Stimulated activated naive CD4-positive, alpha-beta T cell treated with Interleukin-2 at 50 U/mL for 16 hours (primary cell): Measurements from ENCODE around the gene RNASEH2C.
"Not testable (repeated sequence)": the region's sequence is repeated elsewhere in the genome, so short reads cannot be mapped to it uniquely, and the experiment has no call there.

ENCODE experiments used
- DNase-seq: peaks from one replicate; lab custom pipeline; 2025; lab: John Stamatoyannopoulos, UW

RNASEH2C gene

DNA sequence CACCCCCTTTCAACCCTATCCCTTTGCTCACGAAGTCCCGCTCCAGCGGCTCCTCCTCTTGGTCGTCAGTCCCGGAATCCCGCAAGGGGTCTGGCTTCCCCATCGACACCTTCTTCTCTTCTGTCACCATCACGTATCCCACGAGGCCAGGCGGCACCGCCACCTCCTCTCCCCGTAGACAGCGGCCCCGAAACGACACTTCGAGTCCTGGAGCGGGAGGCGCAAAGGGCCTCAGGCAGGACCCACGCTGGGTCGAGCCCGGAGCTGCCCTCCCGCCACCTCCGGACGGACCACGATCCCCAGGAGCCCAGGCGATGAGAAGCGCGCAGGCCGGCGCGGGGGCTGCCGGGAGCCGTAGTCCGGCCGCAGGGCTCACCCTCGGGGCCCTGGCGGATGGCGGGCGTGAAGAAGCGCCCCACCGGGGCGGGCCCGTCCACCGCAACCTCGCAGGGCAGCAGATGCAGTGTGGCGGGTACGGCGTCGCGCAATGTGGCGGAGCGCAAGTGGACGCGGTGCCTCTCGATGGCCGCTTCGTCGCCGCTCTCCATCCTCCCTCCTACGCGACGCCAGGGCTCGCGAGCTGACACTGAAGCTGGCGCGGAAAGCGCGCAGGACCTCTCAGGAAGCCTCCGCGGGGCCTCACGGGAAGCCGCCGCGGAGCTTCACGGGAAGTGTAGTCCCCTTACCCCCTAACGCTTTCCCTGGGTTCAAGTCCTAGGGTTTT lies at the start of gene RNASEH2C:
Gene RNASEH2C, minus strand, starts transcription at position 588 of the 724 bp plus-strand sequence. Its CDS starts 40 bp downstream, at position 548.
- DNase-seq, result peak; percentile 74

- not testable (repeated sequence) for DNase-seq
Measured at GRCh38 chr11:65767806-65768205, 47.2 kb upstream of the RNASEH2C start.

DNA sequence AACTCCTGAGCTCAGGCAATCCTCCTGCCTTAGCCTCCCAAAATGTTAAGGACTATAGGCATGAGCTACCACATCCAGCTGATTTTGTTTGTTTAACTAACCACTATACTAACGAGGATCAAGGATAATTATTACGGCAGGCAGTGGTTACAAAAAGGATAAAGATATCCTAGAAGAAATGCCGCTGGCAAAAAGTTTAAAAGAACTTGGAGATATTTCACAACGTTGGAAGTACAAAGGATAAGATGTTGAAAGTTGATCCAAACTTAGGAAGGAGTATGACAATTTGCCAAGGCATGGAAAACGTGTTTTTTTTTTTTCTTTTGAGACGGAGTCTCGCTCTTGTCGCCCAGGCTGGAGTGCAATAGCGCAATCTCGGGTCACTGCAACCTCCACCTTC lies 46.8 kb upstream of the RNASEH2C start:
- DNase-seq, result no peak

DNA sequence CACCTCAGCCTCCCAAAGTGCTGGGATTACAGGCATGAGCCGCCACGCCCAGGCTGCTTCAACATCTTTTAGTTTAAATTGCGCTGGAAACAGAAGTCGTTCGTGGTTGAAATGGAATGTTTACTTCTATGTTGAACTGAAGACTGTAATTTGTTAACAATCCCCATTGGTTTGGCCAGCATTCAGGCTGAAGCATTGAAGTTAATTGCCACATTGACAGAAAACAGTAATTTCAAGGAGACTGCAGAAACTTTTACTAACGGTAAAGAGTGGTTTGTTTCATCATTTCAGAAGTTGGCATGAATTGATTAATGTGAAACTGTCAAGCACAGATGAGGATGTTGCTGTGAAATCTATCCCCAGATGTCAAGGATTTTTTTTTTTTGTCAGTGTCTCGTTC lies 45.9 kb upstream of the RNASEH2C start:
- no peak for DNase-seq

GRCh38 chr11:65764434-65764833 lies 43.8 kb upstream of the RNASEH2C start:
- DNase-seq, result no peak

- DNase-seq, result not testable (repeated sequence)
Measured at GRCh38 chr11:65762816-65763215, 42.2 kb upstream of the RNASEH2C start.

DNA sequence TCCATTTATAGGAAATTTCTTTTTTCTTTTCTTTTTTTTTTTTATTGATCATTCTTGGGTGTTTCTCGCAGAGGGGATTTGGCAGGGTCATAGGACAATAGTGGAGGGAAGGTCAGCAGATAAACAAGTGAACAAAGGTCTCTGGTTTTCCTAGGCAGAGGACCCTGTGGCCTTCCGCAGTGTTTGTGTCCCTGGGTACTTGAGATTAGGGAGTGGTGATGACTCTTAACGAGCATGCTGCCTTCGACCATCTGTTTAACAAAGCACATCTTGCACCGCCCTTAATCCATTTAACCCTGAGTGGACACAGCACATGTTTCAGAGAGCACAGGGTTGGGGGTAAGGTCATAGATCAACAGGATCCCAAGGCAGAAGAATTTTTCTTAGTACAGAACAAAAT lies 41.6 kb upstream of the RNASEH2C start:
- DNase-seq, result not testable (repeated sequence)

DNA sequence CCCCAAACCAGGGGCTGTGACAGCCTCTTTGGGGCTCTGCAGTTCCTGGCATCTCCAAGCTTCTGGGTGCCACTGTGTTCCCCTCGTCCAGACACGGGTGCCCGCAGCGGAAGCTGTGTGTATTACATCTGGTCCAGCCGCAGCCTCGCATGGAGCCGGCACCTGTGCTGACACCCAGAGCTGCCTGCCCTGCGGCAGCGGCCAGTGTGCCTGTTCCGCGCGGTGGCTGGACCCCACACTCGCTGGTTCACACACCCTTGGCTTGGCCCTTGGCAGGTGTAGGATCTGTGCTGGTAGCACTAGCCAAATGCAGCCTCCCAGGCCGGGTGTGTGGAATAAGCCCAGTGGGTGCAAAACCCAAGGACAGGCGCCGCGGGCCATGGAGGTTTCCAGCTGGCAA lies 24.5 kb upstream of the RNASEH2C start:
- no peak for DNase-seq

DNA sequence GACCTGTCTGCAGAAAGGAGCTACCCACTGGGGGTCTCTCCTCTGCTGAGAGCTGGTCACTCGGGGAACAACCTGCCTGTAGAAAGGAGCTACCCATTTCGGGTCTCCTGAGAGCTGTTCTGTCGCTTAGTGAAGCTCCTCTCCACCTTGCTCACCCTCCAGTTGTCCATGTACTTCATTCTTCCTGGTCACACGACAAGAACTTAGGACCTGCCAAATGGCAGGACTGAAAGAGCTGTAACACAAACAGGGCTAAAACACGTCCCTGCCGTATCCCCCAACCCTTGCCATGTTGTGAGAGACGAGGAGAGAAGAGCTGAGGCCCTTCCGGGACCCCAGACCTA lies 24.1 kb upstream of the RNASEH2C start:
- no peak for DNase-seq

GRCh38 chr11:65744026-65744698 lies 23.6 kb upstream of the RNASEH2C start:
- no peak for DNase-seq

GRCh38 chr11:65743681-65744025 lies 23.1 kb upstream of the RNASEH2C start:
- DNase-seq, result no peak

DNA sequence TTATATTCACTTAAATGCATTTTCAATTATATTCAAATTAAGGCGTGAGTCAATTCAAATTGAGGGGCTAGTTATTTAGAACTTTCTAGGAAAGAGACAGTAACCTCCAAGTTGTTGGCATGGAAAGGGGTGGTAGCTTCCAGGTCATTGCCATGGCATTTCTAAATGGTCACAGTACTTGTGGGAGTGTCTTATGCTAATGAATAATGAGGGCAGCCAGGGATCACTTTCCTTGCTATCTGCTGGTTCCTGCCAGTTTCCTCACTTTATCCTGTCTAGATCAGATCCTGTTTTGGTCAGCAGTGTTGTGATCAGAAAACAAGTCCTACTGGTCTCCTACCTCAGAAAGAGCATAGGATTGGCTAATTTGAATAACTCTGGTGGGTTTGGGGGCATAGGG lies 21.8 kb upstream of the RNASEH2C start:
- no peak for DNase-seq

DNA sequence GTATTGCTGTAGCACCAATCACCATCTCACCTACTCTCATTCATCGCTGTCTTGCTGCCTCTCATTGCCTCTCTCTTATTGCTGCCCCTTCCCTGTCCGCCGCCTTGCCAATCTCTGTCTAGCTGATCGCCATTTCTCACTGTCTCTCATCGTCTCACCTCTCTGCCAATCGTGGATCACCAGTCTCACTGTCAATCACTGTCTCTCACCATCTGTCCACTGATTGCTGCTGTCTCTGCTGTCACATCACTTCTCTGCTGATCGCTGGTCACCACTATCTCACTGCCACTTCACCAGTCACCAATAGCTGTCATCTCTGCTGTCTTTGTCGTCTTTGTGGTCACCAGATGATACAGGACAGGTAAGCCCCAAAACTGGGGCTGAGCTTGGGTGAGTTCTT lies 20.6 kb upstream of the RNASEH2C start:
- DNase-seq, result no peak

DNA sequence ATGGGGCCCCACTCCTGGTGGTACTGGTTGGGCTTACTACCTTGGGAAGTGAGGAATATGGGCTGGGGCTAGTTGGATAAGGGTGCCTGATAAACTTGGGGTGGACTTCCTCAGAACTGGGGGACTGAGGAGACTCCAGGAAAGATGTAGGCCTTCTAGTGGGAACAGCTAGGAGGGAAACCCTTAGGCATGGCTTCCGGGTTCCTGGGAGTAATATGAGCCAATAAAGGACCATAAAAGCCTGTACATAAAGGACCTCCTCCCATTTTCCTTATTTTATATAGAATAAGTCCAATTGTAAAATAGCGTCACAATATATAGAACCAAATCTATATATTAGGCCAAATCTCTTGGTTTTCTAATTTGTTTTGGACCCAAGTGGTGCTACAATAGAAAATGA lies 18.4 kb upstream of the RNASEH2C start:
- no peak for DNase-seq

DNA sequence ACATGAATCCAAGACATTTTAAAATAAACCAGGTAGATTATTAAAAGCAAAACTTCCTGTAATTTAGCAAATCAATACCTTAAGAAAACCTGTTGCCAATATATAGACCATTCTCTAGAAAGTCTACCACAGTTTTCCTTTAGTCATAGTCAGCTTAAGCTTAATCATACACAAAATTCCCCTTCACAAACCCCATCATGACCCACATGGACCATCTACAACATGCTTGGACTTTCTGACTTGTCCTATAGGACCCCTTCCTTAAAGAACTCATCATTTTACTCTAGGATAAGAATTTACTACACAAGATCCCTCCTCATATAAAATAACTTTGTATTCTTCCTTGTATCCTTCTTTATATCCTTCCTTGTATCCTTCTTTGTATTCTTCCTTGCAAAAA lies 16.2 kb upstream of the RNASEH2C start:
- no peak for DNase-seq

- DNase-seq, result not testable (repeated sequence)
Measured at GRCh38 chr11:65735111-65735510, 14.5 kb upstream of the RNASEH2C start.

DNA sequence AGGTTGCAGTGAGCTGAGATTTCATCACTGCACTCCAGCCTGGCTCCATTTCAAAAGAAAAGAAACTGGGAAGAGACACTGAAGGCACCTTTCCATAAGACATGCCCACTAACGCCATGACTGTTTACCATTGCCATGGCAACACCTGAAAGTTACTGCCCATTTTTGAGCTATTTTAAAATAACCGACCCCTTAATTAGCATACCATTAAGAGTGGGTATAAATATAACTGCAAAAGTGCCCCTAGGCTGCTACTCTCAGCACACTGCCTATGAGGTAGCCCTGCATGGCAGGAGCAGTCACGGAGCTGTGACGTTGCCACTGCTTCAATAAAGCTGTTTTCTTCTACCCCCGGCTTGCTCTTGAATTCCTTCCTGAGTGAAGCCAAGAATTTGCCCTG lies 9.9 kb upstream of the RNASEH2C start:
- DNase-seq, result no peak

GRCh38 chr11:65727865-65728264 lies 7.3 kb upstream of the RNASEH2C start:
- DNase-seq, result no peak

GRCh38 chr11:65726660-65727059 lies 6.1 kb upstream of the RNASEH2C start:
- DNase-seq, result no peak

GRCh38 chr11:65722261-65722660 lies 1.7 kb upstream of the RNASEH2C start:
- DNase-seq, result no peak

DNA sequence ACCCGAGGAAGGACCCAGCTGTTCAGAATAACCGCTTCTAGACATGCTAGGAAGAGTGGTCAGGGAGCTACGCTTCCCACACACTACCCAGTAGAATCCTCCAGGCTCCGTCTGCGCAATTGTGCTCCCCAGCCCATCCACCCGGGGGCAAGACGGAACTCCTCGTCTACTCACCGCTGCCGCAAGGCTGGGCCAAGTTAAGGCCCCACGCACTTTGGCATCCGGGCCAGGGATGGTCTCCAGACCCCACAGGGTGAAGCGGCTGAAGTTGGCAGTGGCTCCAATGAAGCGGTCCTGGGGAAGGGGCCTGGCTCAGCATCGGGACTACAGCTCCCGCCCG lies 757 bp downstream of the RNASEH2C start:
- no peak for DNase-seq

GRCh38 chr11:65718964-65719492 lies 1.6 kb downstream of the RNASEH2C start:
- DNase-seq, result no peak

DNA sequence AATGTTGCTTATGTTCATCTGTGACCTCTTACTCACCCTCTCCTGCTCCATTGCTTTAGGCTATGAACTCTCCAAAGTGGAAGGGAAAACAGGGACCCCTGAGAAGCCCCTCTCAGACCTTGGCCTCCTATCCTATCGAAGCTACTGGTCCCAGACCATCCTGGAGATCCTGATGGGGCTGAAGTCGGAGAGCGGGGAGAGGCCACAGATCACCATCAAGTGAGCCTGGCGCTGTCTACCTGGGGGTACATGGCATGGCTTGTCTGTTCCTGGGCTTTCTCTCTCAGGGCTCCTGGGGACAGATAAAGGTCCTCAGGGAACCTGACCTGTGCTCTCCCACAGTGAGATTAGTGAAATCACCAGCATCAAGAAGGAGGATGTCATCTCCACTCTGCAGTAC lies 2.1 kb downstream of the RNASEH2C start:
- no peak for DNase-seq

DNA sequence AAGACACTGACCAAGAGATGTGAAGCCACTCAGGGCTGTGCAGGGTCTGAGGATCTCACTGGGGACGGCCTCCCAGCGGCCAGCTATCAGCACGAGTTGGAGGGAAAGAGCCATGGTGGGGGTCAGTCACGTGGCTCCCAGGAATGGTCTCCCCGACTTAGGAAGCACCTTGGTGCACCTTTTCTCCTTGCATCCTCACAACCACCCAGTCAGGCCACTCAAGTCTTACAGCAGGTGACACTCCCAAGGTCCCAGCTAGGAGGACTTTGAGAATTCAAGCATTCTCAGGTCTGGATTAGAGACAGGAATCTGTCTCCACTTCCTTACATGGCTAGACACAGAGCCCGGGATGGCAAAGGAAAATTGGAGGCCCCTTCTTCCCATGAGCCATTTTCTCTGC lies 2.7 kb downstream of the RNASEH2C start:
- no peak for DNase-seq
